Tibial nerve (tissue), 4 donors: ENCODE measurements around the gene C5orf15.

ENCODE experiments used
- CTCF ChIP-seq, 5 experiments: fragments of 200-600 bp in 3 of 5; fragments of 450-650 bp in 2 of 5; sonication (generic) in 3 of 5; IDR thresholded peaks; one replicate each; pipeline ENCODE4 v1.5.1; 2016 to 2019; ENCODE audit warnings: antibody characterized with exemption in 5 of 5, mild to moderate bottlenecking in 3 of 5, moderate library complexity in 2 of 5
- EP300 ChIP-seq, 2 donors: sonication (generic); formaldehyde crosslinking; IDR thresholded peaks; one replicate each; pipeline ENCODE4 v1.6.1; 2017; ENCODE audit warnings: antibody characterized with exemption in 2 of 2, mild to moderate bottlenecking in 1 of 2
- POLR2A ChIP-seq, 2 donors: fragments of 450-650 bp; IDR thresholded peaks; one replicate each; pipeline ENCODE4 v1.6.1; 2017; ENCODE audit warnings: antibody characterized with exemption in 2 of 2, mild to moderate bottlenecking in 2 of 2, moderate library complexity in 2 of 2

- no peak for TF ChIP-seq CTCF (IDR thresholded peaks at IDR 0.05)
- no peak for TF ChIP-seq POLR2A (IDR thresholded peaks at IDR 0.05)
- TF ChIP-seq EP300 (IDR thresholded peaks at IDR 0.05) = no peak
Observed at GRCh38 chr5:133917785-133918184, 50.6 kb downstream of the C5orf15 start.
